C4-2B (cell line): Measurements from ENCODE around the gene TCF3.

ENCODE experiments used
- H3K27ac ChIP-seq: fragments of 450-650 bp; 2 replicates; pipeline ENCODE4 v1.5.1; 2017
- CTCF ChIP-seq: fragments of 450-650 bp; conservative IDR thresholded peaks from 2 replicates; pipeline ENCODE4 v1.5.1; 2017; ENCODE audit warnings: mild to moderate bottlenecking
- ZFX ChIP-seq: fragments of 450-650 bp; IDR thresholded peaks from 2 replicates; pipeline ENCODE4 v1.6.1; 2017

The TCF3 gene

GRCh38 chr19:1636325-1637236 is 15.8 kb downstream of the TCF3 start:
- no peak overlapping the region for H3K27ac ChIP-seq
- TF ChIP-seq CTCF (no peak), ZFX (no peak)

- no peak overlapping the region for H3K27ac ChIP-seq
- no peak for TF ChIP-seq CTCF
- no peak for TF ChIP-seq ZFX
These were observed 17.5 kb downstream of the TCF3 start for GRCh38 chr19:1634938-1635243.

- TF ChIP-seq ZFX (no peak), CTCF (no peak)
- no peak overlapping the region for H3K27ac ChIP-seq
These were observed 18.0 kb downstream of the TCF3 start for GRCh38 chr19:1634242-1634937.

DNA sequence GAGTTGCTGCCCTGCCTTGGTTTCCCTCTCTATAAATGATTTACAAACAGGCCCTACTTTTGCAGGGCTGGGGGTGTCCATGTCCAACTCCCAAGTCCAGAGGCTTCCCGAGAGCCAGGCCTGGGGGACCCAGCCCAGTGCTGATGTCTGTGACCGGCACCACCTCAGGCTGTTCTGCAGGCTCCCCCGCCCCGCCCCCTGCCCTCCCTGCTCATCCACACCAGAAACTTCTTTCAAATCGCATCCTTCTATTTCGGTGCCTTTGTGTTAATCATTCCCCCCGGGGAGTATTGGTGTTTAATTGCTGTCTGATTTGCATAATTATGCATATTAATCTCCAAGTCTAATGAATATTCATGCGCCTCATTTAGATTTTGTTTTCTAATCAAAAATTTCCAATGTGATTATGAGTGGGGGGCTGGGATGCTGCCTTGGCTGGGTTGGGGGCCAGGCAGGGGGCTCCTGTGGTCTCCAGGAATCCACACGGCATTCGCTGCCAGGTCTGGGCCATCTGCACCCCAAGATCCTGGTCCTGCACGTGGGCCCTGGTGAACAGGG is 19.1 kb downstream of the TCF3 start:
- no peak overlapping the region for H3K27ac ChIP-seq
- no peak for TF ChIP-seq ZFX
- no peak for TF ChIP-seq CTCF

DNA sequence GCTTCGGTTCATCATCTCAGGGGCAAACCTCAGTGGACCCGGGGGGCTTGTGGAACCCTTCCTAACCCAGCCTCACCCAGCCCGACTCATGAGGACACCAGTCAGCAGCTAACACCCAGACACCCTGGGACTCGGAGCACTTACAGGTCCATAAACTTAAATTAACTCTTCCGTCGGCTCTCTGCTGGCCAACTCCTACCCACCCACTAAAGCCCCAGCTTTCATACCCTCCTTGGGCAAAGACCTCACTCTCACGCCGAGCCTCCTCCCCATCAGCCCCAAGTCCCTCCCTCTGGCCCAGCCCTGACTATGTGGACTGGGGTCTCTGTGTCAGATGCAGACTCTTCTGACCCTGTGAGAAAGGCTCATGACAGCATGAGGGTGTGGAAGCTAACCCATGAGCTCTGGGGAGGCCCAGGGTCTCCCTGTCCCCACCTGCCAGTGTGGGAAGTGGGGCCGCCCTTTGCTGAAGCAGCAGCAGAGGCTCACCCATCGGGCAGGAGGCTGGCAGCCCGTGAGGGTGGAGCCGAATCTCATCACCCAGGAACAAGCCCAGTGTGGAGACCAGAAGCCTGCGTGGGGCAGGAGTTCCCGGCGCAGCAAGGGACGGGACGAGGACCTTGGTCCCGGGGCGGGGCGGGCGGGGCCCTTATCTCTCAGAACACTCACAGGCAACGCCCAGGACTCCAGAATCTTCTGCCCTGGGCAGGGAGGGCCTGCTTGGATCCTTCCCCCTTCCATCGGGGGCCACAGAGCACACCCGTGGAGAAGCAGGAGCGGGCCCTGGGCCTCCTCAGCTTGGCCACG is 19.8 kb downstream of the TCF3 start:
- H3K27ac ChIP-seq = no peak overlapping the region

DNA sequence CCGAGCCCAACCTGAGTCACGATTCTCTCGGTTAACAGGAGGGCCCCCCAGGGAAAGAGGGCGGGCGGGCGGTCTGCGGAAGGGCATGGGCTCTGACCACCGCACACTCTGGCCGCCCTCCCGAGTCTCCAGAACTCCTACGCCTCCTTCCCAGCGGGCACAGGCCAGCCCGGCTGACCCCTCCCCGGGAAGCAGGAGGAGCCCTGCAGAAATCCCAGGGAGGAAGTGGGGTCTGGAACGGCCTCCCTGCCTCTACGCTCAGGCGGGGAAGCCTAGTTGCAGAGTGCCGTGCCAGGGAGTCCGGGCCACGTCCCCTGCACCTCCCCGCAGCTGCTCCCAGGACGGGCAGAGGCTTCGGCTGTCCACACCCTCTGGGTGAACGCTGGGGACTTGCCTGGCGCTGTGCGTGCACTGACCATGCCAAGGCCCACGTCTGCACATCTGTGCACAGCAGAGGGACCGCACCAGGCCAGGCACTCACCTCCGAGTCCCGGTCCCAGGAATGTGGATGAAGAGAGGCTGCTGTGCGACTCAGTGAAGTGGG is 20.8 kb downstream of the TCF3 start:
- TF ChIP-seq CTCF = no peak
- no peak for TF ChIP-seq ZFX

More for the DNA sequence above, 19.8 kb downstream of the TCF3 start:
- TF ChIP-seq CTCF = no peak
- TF ChIP-seq ZFX = no peak

More for the DNA sequence above, 20.8 kb downstream of the TCF3 start:
- H3K27ac ChIP-seq = no peak overlapping the region
